ENCODE results near the gene LIN37.

GRCh38 chr19:35723671-35724070, 24.7 kb upstream of the LIN37 start:
- TF ChIP-seq, protein P1, sequence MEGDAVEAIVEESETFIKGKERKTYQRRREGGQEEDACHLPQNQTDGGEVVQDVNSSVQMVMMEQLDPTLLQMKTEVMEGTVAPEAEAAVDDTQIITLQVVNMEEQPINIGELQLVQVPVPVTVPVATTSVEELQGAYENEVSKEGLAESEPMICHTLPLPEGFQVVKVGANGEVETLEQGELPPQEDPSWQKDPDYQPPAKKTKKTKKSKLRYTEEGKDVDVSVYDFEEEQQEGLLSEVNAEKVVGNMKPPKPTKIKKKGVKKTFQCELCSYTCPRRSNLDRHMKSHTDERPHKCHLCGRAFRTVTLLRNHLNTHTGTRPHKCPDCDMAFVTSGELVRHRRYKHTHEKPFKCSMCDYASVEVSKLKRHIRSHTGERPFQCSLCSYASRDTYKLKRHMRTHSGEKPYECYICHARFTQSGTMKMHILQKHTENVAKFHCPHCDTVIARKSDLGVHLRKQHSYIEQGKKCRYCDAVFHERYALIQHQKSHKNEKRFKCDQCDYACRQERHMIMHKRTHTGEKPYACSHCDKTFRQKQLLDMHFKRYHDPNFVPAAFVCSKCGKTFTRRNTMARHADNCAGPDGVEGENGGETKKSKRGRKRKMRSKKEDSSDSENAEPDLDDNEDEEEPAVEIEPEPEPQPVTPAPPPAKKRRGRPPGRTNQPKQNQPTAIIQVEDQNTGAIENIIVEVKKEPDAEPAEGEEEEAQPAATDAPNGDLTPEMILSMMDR (IDR thresholded peaks at IDR 0.05; ENCODE audit: low read length): no peak
- TF ChIP-seq EZH2 (IDR thresholded peaks at IDR 0.05; ENCODE audit: borderline replicate concordance, low read length): no peak
